PC-3 (cell line): Measurements from ENCODE around the gene CFAP20DC. TPM values are rescaled to one million over a fixed set of nuclear protein-coding genes. Genes with fewer than 3 reads are reported as not detected.

Source experiments
- ATAC-seq: fragments of 200-7000 bp; cut with Tn5 transposase; 2 replicates; pipeline ENCODE4 v1.9.1; 2020; ENCODE audit warnings: mild to moderate bottlenecking, moderate library complexity
- BruUV-seq: library from RNA; stranded (reverse); fragments of 400-500 nt; replicated peaks from 2 replicates; lab custom pipeline; 2021; lab: Mats Ljungman, UMichigan
- CTCF ChIA-PET: fragments of 300-600 bp; sonication (Branson Sonifier 250); formaldehyde crosslinking; loops from one replicate; lab custom pipeline; 2022; ENCODE audit warnings: antibody characterized with exemption; lab: Charles Lee
- POLR2A ChIA-PET: fragments of 300-600 bp; sonication (Branson Sonifier 250); formaldehyde crosslinking; loops from one replicate; lab custom pipeline; 2022; ENCODE audit warnings: antibody characterized with exemption; ENCODE audit not compliant: unreplicated experiment; lab: Charles Lee
- DNase-seq: peaks from one replicate; pipeline ENCODE4 v3.0.0-alpha.2; 2015
- H2AFZ ChIP-seq: fragments of 300-600 bp; sonication (generic); 2 replicates; pipeline ENCODE4 v1.6.0; 2016; ENCODE audit warnings: antibody characterized with exemption, low read length
- H3F3A ChIP-seq: fragments of 300-600 bp; sonication (generic); one replicate; pipeline ENCODE4 v1.6.0; 2017; ENCODE audit warnings: antibody characterized with exemption, low read length, control low read depth, mild to moderate bottlenecking; ENCODE audit not compliant: unreplicated experiment
- H3K27ac ChIP-seq: fragments of 300-600 bp; sonication (generic); 2 replicates; pipeline ENCODE4 v1.5.1; 2016; ENCODE audit warnings: mild to moderate bottlenecking, low read length
- H3K27me3 ChIP-seq: fragments of 300-600 bp; sonication (generic); 2 replicates; pipeline ENCODE4 v1.6.1; 2016; ENCODE audit warnings: low read length, mixed read lengths
- H3K36me3 ChIP-seq: fragments of 300-600 bp; sonication (generic); 2 replicates; pipeline ENCODE4 v1.6.1; 2016; ENCODE audit warnings: low read depth, mixed run types, low read length, mixed read lengths
- H3K4me1 ChIP-seq: fragments of 300-600 bp; sonication (generic); 2 replicates; pipeline ENCODE4 v1.5.1; 2016; ENCODE audit warnings: low read length; ENCODE audit not compliant: insufficient read depth
- H3K4me2 ChIP-seq: fragments of 300-600 bp; sonication (generic); 2 replicates; pipeline ENCODE4 v1.6.0; 2016; ENCODE audit warnings: low read length
- H3K4me3 ChIP-seq: fragments of 300-600 bp; sonication (generic); 2 replicates; pipeline ENCODE4 v1.5.1; 2016; ENCODE audit warnings: mild to moderate bottlenecking, low read length, mixed read lengths
- H3K79me2 ChIP-seq: fragments of 300-600 bp; sonication (generic); 2 replicates; pipeline ENCODE4 v1.6.1; 2017; ENCODE audit warnings: low read length, mixed read lengths
- H3K9ac ChIP-seq: fragments of 300-600 bp; sonication (generic); 2 replicates; pipeline ENCODE4 v1.6.0; 2016; ENCODE audit warnings: mild to moderate bottlenecking, low read length
- H3K9me2 ChIP-seq: fragments of 300-600 bp; sonication (generic); replicated peaks from 2 replicates; pipeline ENCODE4 v1.6.1; 2016; ENCODE audit warnings: mixed run types, low read length, mixed read lengths
- H3K9me3 ChIP-seq: fragments of 300-600 bp; sonication (generic); 2 replicates; pipeline ENCODE4 v1.6.1; 2016; ENCODE audit warnings: low read length, mixed read lengths
- H4K20me1 ChIP-seq: fragments of 300-600 bp; sonication (generic); 2 replicates; pipeline ENCODE4 v1.6.1; 2016; ENCODE audit warnings: low read length, mixed read lengths
- CTCF ChIP-seq: fragments of 300-600 bp; sonication (generic); conservative IDR thresholded peaks from 2 replicates; pipeline ENCODE4 v1.5.1; 2017; ENCODE audit warnings: antibody characterized with exemption, low read depth, mild to moderate bottlenecking, low read length
- EZH2 ChIP-seq: fragments of 300-600 bp; sonication (generic); IDR thresholded peaks from one replicate; pipeline ENCODE4 v1.6.1; 2017; ENCODE audit warnings: antibody characterized with exemption, mild to moderate bottlenecking, low read length; ENCODE audit not compliant: unreplicated experiment
- EZH2phosphoT487 ChIP-seq: fragments of 300-600 bp; sonication (generic); IDR thresholded peaks from 2 replicates; pipeline ENCODE4 v1.6.1; 2018; ENCODE audit warnings: mild to moderate bottlenecking, antibody characterized with exemption, low read length, borderline replicate concordance
- intact Hi-C: fragments of 100-400 bp; cut with micrococcal nuclease; formaldehyde crosslinking; loops from 2 replicates; pipeline ENCODE4 v1.9.0; 2023
- total RNA-seq: library from RNA; depleted of rRNA; stranded (reverse); fragments of >200 nt; gene quantifications from 2 replicates; pipeline ENCODE4 v1.2.3, GENCODE V29; 2014

Gene CFAP20DC
- total RNA-seq, 1 experiment from 2014 or later: 15.4 TPM

GRCh38 chr3:59027607-59028006 is 22.2 kb downstream of the CFAP20DC start:
- no peaks in the 10 kb centered on the region for H3K27me3 ChIP-seq
- no peaks in the 10 kb centered on the region for H3K9me2 ChIP-seq
- DNase-seq: no peak
- H3K9me3 ChIP-seq: no peaks in the 10 kb centered on the region
- H3K4me2 ChIP-seq: no peak overlapping the region
- H4K20me1 ChIP-seq: no peaks in the 10 kb centered on the region
- H3K36me3 ChIP-seq: no peaks in the 10 kb centered on the region
- no peak for ATAC-seq
- no peaks in the 10 kb centered on the region for H3K79me2 ChIP-seq
- H3K27ac ChIP-seq: no peak overlapping the region
- intact Hi-C loops: no loop called here
- ChIA-PET POLR2A (no interaction called here), CTCF (no interaction called here)
- no peak overlapping the region for H3K9ac ChIP-seq
- H3K4me1 ChIP-seq: no peaks in the 10 kb centered on the region
- H3K4me3 ChIP-seq: no peak overlapping the region
- no TSS peak for BruUV-seq
- H2AFZ ChIP-seq: no peak overlapping the region
- no peaks in the 10 kb centered on the region for H3F3A ChIP-seq
- TF ChIP-seq EZH2phosphoT487 (no peak), CTCF (no peak), EZH2 (no peak)

GRCh38 chr3:59023612-59024011 is 26.2 kb downstream of the CFAP20DC start:
- no peak overlapping the region for H3K9ac ChIP-seq
- H3K4me3 ChIP-seq: no peak overlapping the region
- no peak overlapping the region for H3K4me2 ChIP-seq
- ATAC-seq (no peak), DNase-seq (no peak)
- no peaks in the 10 kb centered on the region for H3K9me2 ChIP-seq
- intact Hi-C loops: no loop called here
- H3K27me3 ChIP-seq: no peaks in the 10 kb centered on the region
- H3K27ac ChIP-seq: no peak overlapping the region
- POLR2A ChIA-PET: interaction anchor here (0.7 kb wide), 1 partner anchor 328 kb away, joined by 3 read pairs; no protein-coding TSS in a partner anchor
- H3K36me3 ChIP-seq: no peaks in the 10 kb centered on the region
- H2AFZ ChIP-seq: no peak overlapping the region
- no TSS peak for BruUV-seq
- no peaks in the 10 kb centered on the region for H3K79me2 ChIP-seq
- TF ChIP-seq CTCF (no peak), EZH2phosphoT487 (no peak), EZH2 (no peak)
- H3F3A ChIP-seq: no peaks in the 10 kb centered on the region
- no peaks in the 10 kb centered on the region for H3K9me3 ChIP-seq
- CTCF ChIA-PET: no interaction called here
- no peaks in the 10 kb centered on the region for H3K4me1 ChIP-seq
- no peaks in the 10 kb centered on the region for H4K20me1 ChIP-seq

DNA sequence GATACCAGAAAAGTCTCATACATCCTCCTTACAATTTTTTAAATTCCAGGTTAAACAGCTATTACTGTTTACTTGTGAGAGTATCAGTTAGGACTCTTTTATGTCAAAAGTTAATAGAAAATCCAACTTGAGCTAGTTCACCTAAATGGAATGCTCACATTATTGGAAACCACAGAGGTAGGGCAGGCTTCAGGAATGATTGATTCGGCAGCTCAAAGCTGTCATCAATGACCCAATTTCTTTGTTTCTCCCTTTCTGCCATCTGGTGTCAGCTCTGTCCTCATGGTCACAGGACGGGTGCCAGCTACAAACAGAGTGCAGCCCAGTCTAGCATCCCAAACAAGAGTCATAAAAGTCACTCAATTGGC is 32.2 kb downstream of the CFAP20DC start:
- no peak overlapping the region for H3K4me2 ChIP-seq
- intact Hi-C loops: no loop called here
- no peaks in the 10 kb centered on the region for H3K79me2 ChIP-seq
- no peaks in the 10 kb centered on the region for H4K20me1 ChIP-seq
- no peaks in the 10 kb centered on the region for H3K27me3 ChIP-seq
- CTCF ChIA-PET: no interaction called here
- POLR2A ChIA-PET: no interaction called here
- BruUV-seq: no TSS peak
- no peak overlapping the region for H3K4me3 ChIP-seq
- no peaks in the 10 kb centered on the region for H3K9me2 ChIP-seq
- DNase-seq (no peak), ATAC-seq (no peak)
- H3K9me3 ChIP-seq: no peaks in the 10 kb centered on the region
- no peaks in the 10 kb centered on the region for H3F3A ChIP-seq
- TF ChIP-seq CTCF (no peak), EZH2phosphoT487 (no peak), EZH2 (no peak)
- no peak overlapping the region for H3K27ac ChIP-seq
- no peaks in the 10 kb centered on the region for H3K4me1 ChIP-seq
- no peaks in the 10 kb centered on the region for H3K36me3 ChIP-seq
- no peak overlapping the region for H2AFZ ChIP-seq
- no peak overlapping the region for H3K9ac ChIP-seq
